ENCODE measurements around the gene HIBCH.

HIBCH gene

DNA sequence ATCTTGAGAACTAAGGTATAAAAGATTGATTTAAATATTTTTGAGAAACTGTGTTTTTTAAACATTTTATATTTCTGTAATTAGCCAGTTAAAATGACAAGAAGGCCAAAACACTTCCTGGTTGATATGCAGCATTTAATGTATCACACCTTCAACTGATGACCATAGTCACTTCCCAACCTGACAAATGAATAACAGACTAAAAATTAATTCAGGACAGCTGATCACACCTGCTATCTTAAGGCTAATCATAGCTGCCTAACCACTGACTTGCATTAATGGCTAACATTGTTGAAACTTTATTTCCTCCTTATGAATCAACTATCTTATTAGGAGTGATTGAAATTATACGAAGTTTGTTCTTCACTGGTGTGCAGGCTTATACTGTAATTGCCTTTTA, 131.3 kb downstream of the HIBCH start:
- Histone ChIP-seq H3K4me3 (IDR thresholded peaks at IDR 0.05; ENCODE audit: insufficient read depth, low read depth, low read length) (no peak overlapping the region), H3K27me3 (ENCODE audit: insufficient read depth, low read depth) (no peaks in the 10 kb centered on the region), H3K79me2 (ENCODE audit: insufficient read depth, low read depth) (no peaks in the 10 kb centered on the region), H3K4me1 (ENCODE audit: low read depth, poor library complexity, severe bottlenecking) (no peaks in the 10 kb centered on the region), H2AFZ (ENCODE audit: low read depth) (no peak overlapping the region), H3K27ac (no peak overlapping the region), H3K36me3 (ENCODE audit: insufficient read depth) (no peaks in the 10 kb centered on the region), H3K4me2 (no peak overlapping the region), H4K20me1 (ENCODE audit: insufficient read depth) (no peaks in the 10 kb centered on the region), H3K9ac (no peak overlapping the region)
- TF ChIP-seq, protein P1, sequence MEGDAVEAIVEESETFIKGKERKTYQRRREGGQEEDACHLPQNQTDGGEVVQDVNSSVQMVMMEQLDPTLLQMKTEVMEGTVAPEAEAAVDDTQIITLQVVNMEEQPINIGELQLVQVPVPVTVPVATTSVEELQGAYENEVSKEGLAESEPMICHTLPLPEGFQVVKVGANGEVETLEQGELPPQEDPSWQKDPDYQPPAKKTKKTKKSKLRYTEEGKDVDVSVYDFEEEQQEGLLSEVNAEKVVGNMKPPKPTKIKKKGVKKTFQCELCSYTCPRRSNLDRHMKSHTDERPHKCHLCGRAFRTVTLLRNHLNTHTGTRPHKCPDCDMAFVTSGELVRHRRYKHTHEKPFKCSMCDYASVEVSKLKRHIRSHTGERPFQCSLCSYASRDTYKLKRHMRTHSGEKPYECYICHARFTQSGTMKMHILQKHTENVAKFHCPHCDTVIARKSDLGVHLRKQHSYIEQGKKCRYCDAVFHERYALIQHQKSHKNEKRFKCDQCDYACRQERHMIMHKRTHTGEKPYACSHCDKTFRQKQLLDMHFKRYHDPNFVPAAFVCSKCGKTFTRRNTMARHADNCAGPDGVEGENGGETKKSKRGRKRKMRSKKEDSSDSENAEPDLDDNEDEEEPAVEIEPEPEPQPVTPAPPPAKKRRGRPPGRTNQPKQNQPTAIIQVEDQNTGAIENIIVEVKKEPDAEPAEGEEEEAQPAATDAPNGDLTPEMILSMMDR (conservative IDR thresholded peaks at IDR 0.05; ENCODE audit: low read depth, low read length) = no peak

DNA sequence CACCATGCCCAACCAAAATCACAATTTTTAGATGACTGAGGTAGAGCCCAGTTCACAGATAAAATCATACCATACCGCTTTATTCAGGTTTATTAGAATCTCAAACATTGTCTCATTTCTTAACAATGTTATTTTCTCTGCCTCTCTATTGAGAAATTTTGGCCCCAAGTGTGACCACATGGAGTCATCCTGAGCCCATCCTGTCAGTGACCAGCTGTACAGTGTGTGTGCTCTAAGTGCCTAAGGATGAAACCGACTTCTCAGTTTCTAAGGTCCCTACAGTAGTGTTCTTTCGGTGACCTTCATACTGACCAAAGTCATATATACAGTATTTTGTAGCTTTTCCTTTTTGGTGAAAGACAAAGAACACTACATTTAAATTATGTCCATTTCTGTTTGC, 133.4 kb downstream of the HIBCH start:
- TF ChIP-seq, protein P1 (conservative IDR thresholded peaks at IDR 0.05; ENCODE audit: low read depth, low read length) = no peak
- Histone ChIP-seq H2AFZ (ENCODE audit: low read depth) (no peak overlapping the region), H3K4me2 (no peak overlapping the region), H3K4me1 (ENCODE audit: low read depth, poor library complexity, severe bottlenecking) (no peaks in the 10 kb centered on the region), H3K4me3 (IDR thresholded peaks at IDR 0.05; ENCODE audit: insufficient read depth, low read depth, low read length) (no peak overlapping the region), H3K9ac (no peak overlapping the region), H3K79me2 (ENCODE audit: insufficient read depth, low read depth) (no peaks in the 10 kb centered on the region), H3K27me3 (ENCODE audit: insufficient read depth, low read depth) (no peaks in the 10 kb centered on the region), H3K27ac (no peak overlapping the region), H4K20me1 (ENCODE audit: insufficient read depth) (no peaks in the 10 kb centered on the region), H3K36me3 (ENCODE audit: insufficient read depth) (no peaks in the 10 kb centered on the region)

DNA sequence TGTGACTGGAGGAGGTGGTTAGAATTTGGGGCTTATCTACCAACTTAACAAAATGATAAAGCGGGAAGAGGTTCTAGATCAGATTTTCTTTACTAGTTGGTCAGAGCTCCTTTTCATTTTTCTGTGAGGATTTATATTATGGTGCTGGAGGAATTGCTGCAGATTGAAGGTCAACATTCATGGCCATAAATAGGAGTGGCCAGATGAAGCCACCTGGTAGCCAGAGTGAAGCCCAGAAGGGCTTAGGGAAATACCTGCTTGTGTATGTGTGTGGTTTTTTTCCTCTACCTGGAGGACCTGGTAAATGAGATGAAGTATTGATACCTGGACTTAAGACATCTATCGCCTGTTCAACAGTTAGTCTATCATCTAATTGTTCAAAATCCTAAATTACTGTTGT, 134.2 kb downstream of the HIBCH start:
- H3K36me3 ChIP-seq (ENCODE audit: insufficient read depth) = no peaks in the 10 kb centered on the region
- no peak overlapping the region for H2AFZ ChIP-seq (ENCODE audit: low read depth)
- H3K9ac ChIP-seq = no peak overlapping the region
- H3K79me2 ChIP-seq (ENCODE audit: insufficient read depth, low read depth) = no peaks in the 10 kb centered on the region
- no peak overlapping the region for H3K4me2 ChIP-seq
- no peaks in the 10 kb centered on the region for H4K20me1 ChIP-seq (ENCODE audit: insufficient read depth)
- TF ChIP-seq, protein P1 (conservative IDR thresholded peaks at IDR 0.05; ENCODE audit: low read depth, low read length) = no peak
- no peaks in the 10 kb centered on the region for H3K27me3 ChIP-seq (ENCODE audit: insufficient read depth, low read depth)
- no peaks in the 10 kb centered on the region for H3K4me1 ChIP-seq (ENCODE audit: low read depth, poor library complexity, severe bottlenecking)
- no peak overlapping the region for H3K4me3 ChIP-seq (IDR thresholded peaks at IDR 0.05; ENCODE audit: insufficient read depth, low read depth, low read length)
- H3K27ac ChIP-seq = no peak overlapping the region

DNA sequence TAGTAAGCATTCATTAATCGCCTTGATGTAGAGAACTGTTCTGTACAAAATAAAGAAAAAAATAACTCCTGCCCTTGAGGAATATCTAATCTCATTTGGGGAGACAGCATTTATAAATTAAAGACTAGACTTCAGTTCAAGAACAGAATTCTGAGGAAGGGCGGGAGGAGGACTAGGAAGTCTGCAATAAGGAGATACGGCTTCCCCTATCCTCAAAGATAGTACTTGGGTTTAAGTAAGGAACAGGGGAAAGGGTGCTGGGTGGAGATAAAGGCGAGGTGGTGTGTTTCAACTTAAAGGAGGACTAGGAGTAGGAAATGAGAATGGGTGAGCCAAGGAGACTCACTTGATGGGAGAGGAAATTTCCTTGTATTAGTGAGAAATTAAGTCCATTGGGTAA, 135.2 kb downstream of the HIBCH start:
- no peak overlapping the region for H2AFZ ChIP-seq (ENCODE audit: low read depth)
- TF ChIP-seq, protein P1 (conservative IDR thresholded peaks at IDR 0.05; ENCODE audit: low read depth, low read length) = no peak
- H3K36me3 ChIP-seq (ENCODE audit: insufficient read depth) = no peaks in the 10 kb centered on the region
- H3K4me1 ChIP-seq (ENCODE audit: low read depth, poor library complexity, severe bottlenecking) = no peaks in the 10 kb centered on the region
- H4K20me1 ChIP-seq (ENCODE audit: insufficient read depth) = no peaks in the 10 kb centered on the region
- H3K79me2 ChIP-seq (ENCODE audit: insufficient read depth, low read depth) = no peaks in the 10 kb centered on the region
- H3K27me3 ChIP-seq (ENCODE audit: insufficient read depth, low read depth) = no peaks in the 10 kb centered on the region
- no peak overlapping the region for H3K4me2 ChIP-seq
- H3K9ac ChIP-seq = no peak overlapping the region
- H3K27ac ChIP-seq = no peak overlapping the region
- H3K4me3 ChIP-seq (IDR thresholded peaks at IDR 0.05; ENCODE audit: insufficient read depth, low read depth, low read length) = no peak overlapping the region

DNA sequence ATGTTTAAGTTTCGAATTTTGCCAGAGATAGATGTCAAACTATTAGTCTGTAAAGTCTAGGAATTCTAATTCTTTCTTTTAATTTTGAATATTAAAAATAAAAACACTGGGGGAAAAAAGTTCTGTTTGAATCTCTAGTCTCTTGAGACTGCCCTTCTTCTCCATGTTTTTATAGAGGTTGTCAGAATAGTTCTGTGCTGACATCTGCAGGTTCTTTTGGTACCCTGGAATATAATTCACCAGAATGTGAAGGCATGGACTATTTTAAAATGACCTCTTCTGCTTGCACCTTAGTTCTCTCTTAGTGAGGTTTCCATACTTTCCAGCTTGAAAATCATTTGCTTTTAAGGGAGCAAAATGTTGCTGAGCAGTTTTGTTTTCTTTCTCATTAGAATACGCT, 136.1 kb downstream of the HIBCH start:
- Histone ChIP-seq H3K4me2 (no peak overlapping the region), H3K27me3 (ENCODE audit: insufficient read depth, low read depth) (no peaks in the 10 kb centered on the region), H3K9ac (no peak overlapping the region), H3K36me3 (ENCODE audit: insufficient read depth) (no peaks in the 10 kb centered on the region), H3K79me2 (ENCODE audit: insufficient read depth, low read depth) (no peaks in the 10 kb centered on the region), H4K20me1 (ENCODE audit: insufficient read depth) (no peaks in the 10 kb centered on the region), H3K27ac (no peak overlapping the region), H3K4me1 (ENCODE audit: low read depth, poor library complexity, severe bottlenecking) (no peaks in the 10 kb centered on the region), H3K4me3 (IDR thresholded peaks at IDR 0.05; ENCODE audit: insufficient read depth, low read depth, low read length) (no peak overlapping the region), H2AFZ (ENCODE audit: low read depth) (no peak overlapping the region)
- TF ChIP-seq, protein P1 (conservative IDR thresholded peaks at IDR 0.05; ENCODE audit: low read depth, low read length) = no peak
